ENCODE results near the gene CASR.
"Not testable (repeated sequence)": the region's sequence is repeated elsewhere in the genome, so short reads cannot be mapped to it uniquely, and the experiment has no call there.

Gene CASR

GRCh38 chr3:122167630-122168029 is 15.8 kb upstream of the CASR start:
- Histone ChIP-seq H3K9ac (no peak overlapping the region), H3K4me1 (ENCODE audit: low read depth, poor library complexity, severe bottlenecking) (no peaks in the 10 kb centered on the region), H3K4me3 (IDR thresholded peaks at IDR 0.05; ENCODE audit: insufficient read depth, low read depth, low read length) (no peak overlapping the region), H4K20me1 (ENCODE audit: insufficient read depth) (no peaks in the 10 kb centered on the region), H3K36me3 (ENCODE audit: insufficient read depth) (no peaks in the 10 kb centered on the region), H3K4me2 (no peak overlapping the region), H3K27me3 (ENCODE audit: insufficient read depth, low read depth) (no peaks in the 10 kb centered on the region), H3K27ac (no peak overlapping the region), H2AFZ (ENCODE audit: low read depth) (no peak overlapping the region), H3K79me2 (ENCODE audit: insufficient read depth, low read depth) (no peaks in the 10 kb centered on the region)
- TF ChIP-seq, protein P1, sequence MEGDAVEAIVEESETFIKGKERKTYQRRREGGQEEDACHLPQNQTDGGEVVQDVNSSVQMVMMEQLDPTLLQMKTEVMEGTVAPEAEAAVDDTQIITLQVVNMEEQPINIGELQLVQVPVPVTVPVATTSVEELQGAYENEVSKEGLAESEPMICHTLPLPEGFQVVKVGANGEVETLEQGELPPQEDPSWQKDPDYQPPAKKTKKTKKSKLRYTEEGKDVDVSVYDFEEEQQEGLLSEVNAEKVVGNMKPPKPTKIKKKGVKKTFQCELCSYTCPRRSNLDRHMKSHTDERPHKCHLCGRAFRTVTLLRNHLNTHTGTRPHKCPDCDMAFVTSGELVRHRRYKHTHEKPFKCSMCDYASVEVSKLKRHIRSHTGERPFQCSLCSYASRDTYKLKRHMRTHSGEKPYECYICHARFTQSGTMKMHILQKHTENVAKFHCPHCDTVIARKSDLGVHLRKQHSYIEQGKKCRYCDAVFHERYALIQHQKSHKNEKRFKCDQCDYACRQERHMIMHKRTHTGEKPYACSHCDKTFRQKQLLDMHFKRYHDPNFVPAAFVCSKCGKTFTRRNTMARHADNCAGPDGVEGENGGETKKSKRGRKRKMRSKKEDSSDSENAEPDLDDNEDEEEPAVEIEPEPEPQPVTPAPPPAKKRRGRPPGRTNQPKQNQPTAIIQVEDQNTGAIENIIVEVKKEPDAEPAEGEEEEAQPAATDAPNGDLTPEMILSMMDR (conservative IDR thresholded peaks at IDR 0.05; ENCODE audit: low read depth, low read length), result no peak

DNA sequence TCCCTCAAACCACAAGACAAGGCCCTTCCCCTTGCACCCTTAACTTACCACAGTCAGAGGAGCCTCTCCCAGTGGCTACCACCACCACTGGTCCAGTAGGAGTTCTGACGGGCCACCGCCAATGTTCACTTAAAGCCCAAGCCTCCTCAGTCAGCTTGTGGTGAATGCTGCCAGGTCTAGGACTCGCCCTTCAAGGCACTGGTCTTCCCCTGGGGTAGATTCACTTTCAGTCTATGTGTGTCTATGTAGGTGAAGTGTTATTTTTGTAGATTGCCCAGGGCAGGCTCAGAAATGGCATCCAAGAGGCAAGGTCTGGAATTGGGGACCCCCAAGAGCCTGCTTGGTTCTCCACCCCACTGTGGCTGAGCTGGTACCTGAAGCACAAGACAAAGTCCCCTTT is 15.4 kb upstream of the CASR start:
- no peak overlapping the region for H2AFZ ChIP-seq (ENCODE audit: low read depth)
- H3K36me3 ChIP-seq (ENCODE audit: insufficient read depth), result no peaks in the 10 kb centered on the region
- no peak overlapping the region for H3K27ac ChIP-seq

DNA sequence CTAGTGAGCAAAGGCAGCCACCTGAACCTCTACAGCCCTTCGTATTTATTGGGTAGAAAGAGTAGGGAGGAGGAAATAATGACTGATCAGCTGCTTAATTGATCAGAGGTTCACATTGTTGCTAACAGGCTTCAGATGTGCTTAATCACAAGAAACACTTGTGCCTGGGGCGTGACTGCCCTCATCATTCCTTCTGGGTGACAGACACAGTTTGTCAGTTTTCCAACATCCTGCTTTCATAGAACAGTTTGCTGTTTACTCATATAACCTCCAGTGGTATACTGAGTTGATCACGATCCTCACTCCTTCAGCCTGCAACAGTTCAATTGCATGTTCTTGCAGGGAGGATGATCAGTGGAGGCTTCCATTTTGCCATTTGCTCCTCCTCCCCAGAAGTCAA is 13.6 kb upstream of the CASR start:
- Histone ChIP-seq H3K79me2 (ENCODE audit: insufficient read depth, low read depth) (no peaks in the 10 kb centered on the region), H3K4me1 (ENCODE audit: low read depth, poor library complexity, severe bottlenecking) (no peaks in the 10 kb centered on the region)
- TF ChIP-seq, protein P1 (conservative IDR thresholded peaks at IDR 0.05; ENCODE audit: low read depth, low read length), result no peak

More for the DNA sequence above, 15.4 kb upstream of the CASR start:
- H3K9ac ChIP-seq, result no peak overlapping the region
- TF ChIP-seq, protein P1 (conservative IDR thresholded peaks at IDR 0.05; ENCODE audit: low read depth, low read length), result no peak
- H3K4me2 ChIP-seq, result no peak overlapping the region
- H3K79me2 ChIP-seq (ENCODE audit: insufficient read depth, low read depth), result no peaks in the 10 kb centered on the region
- no peaks in the 10 kb centered on the region for H3K4me1 ChIP-seq (ENCODE audit: low read depth, poor library complexity, severe bottlenecking)
- H3K27me3 ChIP-seq (ENCODE audit: insufficient read depth, low read depth), result no peaks in the 10 kb centered on the region
- H3K4me3 ChIP-seq (IDR thresholded peaks at IDR 0.05; ENCODE audit: insufficient read depth, low read depth, low read length), result no peak overlapping the region
- H4K20me1 ChIP-seq (ENCODE audit: insufficient read depth), result no peaks in the 10 kb centered on the region

DNA sequence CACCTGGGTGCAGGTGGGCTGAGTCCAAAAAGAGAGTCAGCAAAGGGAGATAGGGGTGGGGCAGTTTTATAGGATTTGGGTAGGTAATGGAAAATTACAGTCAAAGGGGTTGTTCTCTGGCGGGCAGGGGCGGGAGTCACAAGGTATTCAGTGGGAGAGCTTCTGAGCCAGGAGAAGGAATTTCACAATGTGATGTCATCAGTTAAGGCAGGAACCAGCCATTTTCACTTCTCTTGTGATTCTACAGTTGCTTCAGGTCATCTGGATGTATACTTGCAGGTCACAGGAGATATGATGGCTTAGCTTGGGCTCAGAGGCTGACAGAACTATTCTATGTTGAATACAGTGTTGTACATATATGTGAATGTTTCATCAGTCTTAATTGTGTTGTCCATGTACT is 12.1 kb upstream of the CASR start:
- not testable (repeated sequence) for H3K9ac ChIP-seq; H2AFZ ChIP-seq (ENCODE audit: low read depth); H3K79me2 ChIP-seq (ENCODE audit: insufficient read depth, low read depth); H3K4me2 ChIP-seq; H3K4me1 ChIP-seq (ENCODE audit: low read depth, poor library complexity, severe bottlenecking); H3K27me3 ChIP-seq (ENCODE audit: insufficient read depth, low read depth); H3K4me3 ChIP-seq (IDR thresholded peaks at IDR 0.05; ENCODE audit: insufficient read depth, low read depth, low read length); H3K36me3 ChIP-seq (ENCODE audit: insufficient read depth); H3K27ac ChIP-seq; H4K20me1 ChIP-seq (ENCODE audit: insufficient read depth)

More for the DNA sequence above, 13.6 kb upstream of the CASR start:
- H3K4me3 ChIP-seq (IDR thresholded peaks at IDR 0.05; ENCODE audit: insufficient read depth, low read depth, low read length), result no peak overlapping the region
- no peaks in the 10 kb centered on the region for H3K36me3 ChIP-seq (ENCODE audit: insufficient read depth)
- H3K9ac ChIP-seq, result no peak overlapping the region
- no peaks in the 10 kb centered on the region for H4K20me1 ChIP-seq (ENCODE audit: insufficient read depth)
- no peak overlapping the region for H3K4me2 ChIP-seq
- no peak overlapping the region for H2AFZ ChIP-seq (ENCODE audit: low read depth)
- no peak overlapping the region for H3K27ac ChIP-seq
- H3K27me3 ChIP-seq (ENCODE audit: insufficient read depth, low read depth), result no peaks in the 10 kb centered on the region

GRCh38 chr3:122178711-122179110 is 4.8 kb upstream of the CASR start:
- Histone ChIP-seq H3K4me3 (IDR thresholded peaks at IDR 0.05; ENCODE audit: insufficient read depth, low read depth, low read length) (no peak overlapping the region), H4K20me1 (ENCODE audit: insufficient read depth) (no peaks in the 10 kb centered on the region), H3K36me3 (ENCODE audit: insufficient read depth) (no peaks in the 10 kb centered on the region), H3K27me3 (ENCODE audit: insufficient read depth, low read depth) (no peaks in the 10 kb centered on the region), H3K27ac (no peak overlapping the region), H2AFZ (ENCODE audit: low read depth) (no peak overlapping the region), H3K9ac (no peak overlapping the region), H3K4me1 (ENCODE audit: low read depth, poor library complexity, severe bottlenecking) (no peaks in the 10 kb centered on the region), H3K4me2 (no peak overlapping the region), H3K79me2 (ENCODE audit: insufficient read depth, low read depth) (no peaks in the 10 kb centered on the region)
- TF ChIP-seq, protein P1 (conservative IDR thresholded peaks at IDR 0.05; ENCODE audit: low read depth, low read length), result no peak

Data from KMS-11 (cell line).